Measurements from ENCODE around the gene TMEFF2.

- no peak for TF ChIP-seq EP300 (IDR thresholded peaks at IDR 0.05; ENCODE audit: borderline replicate concordance in 1 of 2, low read depth in 2 of 2, low read length in 2 of 2)
- no peak for TF ChIP-seq POLR2AphosphoS5 (IDR thresholded peaks at IDR 0.05; ENCODE audit: low read depth, low read length)
- TF ChIP-seq, protein P1, sequence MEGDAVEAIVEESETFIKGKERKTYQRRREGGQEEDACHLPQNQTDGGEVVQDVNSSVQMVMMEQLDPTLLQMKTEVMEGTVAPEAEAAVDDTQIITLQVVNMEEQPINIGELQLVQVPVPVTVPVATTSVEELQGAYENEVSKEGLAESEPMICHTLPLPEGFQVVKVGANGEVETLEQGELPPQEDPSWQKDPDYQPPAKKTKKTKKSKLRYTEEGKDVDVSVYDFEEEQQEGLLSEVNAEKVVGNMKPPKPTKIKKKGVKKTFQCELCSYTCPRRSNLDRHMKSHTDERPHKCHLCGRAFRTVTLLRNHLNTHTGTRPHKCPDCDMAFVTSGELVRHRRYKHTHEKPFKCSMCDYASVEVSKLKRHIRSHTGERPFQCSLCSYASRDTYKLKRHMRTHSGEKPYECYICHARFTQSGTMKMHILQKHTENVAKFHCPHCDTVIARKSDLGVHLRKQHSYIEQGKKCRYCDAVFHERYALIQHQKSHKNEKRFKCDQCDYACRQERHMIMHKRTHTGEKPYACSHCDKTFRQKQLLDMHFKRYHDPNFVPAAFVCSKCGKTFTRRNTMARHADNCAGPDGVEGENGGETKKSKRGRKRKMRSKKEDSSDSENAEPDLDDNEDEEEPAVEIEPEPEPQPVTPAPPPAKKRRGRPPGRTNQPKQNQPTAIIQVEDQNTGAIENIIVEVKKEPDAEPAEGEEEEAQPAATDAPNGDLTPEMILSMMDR (IDR thresholded peaks at IDR 0.05; ENCODE audit: control extremely low read depth in 1 of 3, insufficient read depth in 1 of 3, low read depth in 1 of 3, low read length in 3 of 3) = peak in 1 of 3 experiments; percentile 34; a peak in 2 of 4 replicates
- no peak for TF ChIP-seq SIN3A (conservative IDR thresholded peaks at IDR 0.05 in 1 of 2, IDR thresholded peaks at IDR 0.05 in 1 of 2; ENCODE audit: low read depth in 1 of 2, low read length in 2 of 2)
These were observed 150.2 kb downstream of the TMEFF2 start for GRCh38 chr2:192044496-192044895.

Measured in H1 (cell line).